Endodermal cell (in vitro differentiated cells): ENCODE results near the gene CBL. TPM values are rescaled to one million over a fixed set of nuclear protein-coding genes. Genes with fewer than 3 reads are reported as not detected.

ENCODE experiments used
- DNase-seq: peaks from one replicate; pipeline ENCODE4 v3.0.0-alpha.2; 2017
- H3K27ac ChIP-seq: 2 replicates; pipeline ENCODE4 v1.5.1; 2013; ENCODE audit warnings: mild to moderate bottlenecking, low read depth, low read length, moderate library complexity
- H3K27me3 ChIP-seq: 2 replicates; pipeline ENCODE4 v1.6.1; 2013; ENCODE audit warnings: mild to moderate bottlenecking, low read length, moderate library complexity; ENCODE audit not compliant: insufficient read depth, control insufficient read depth, poor library complexity, severe bottlenecking
- H3K36me3 ChIP-seq: 2 replicates; pipeline ENCODE4 v1.7.0; 2013; ENCODE audit warnings: mild to moderate bottlenecking, low read length, moderate library complexity; ENCODE audit not compliant: control insufficient read depth, insufficient read depth
- H3K4me1 ChIP-seq: one replicate; pipeline ENCODE4 v1.7.0; 2013; ENCODE audit warnings: low read length; ENCODE audit not compliant: control insufficient read depth, insufficient read depth
- H3K4me3 ChIP-seq: 2 replicates; pipeline ENCODE4 v1.5.1; 2013; ENCODE audit warnings: mild to moderate bottlenecking, low read length, moderate library complexity
- H3K9ac ChIP-seq: 2 replicates; pipeline ENCODE4 v1.6.1; 2013; ENCODE audit warnings: mild to moderate bottlenecking, low read length, moderate library complexity; ENCODE audit not compliant: poor library complexity, severe bottlenecking; ENCODE audit errors: extremely low read depth
- H3K9me3 ChIP-seq: 2 replicates; pipeline ENCODE4 v1.6.1; 2013; ENCODE audit warnings: mild to moderate bottlenecking, low read length, moderate library complexity; ENCODE audit not compliant: control insufficient read depth
- H3K27ac Mint-ChIP-seq: 2 replicates; pipeline ENCODE4 v1.8.0; 2020; ENCODE audit warnings: mixed read lengths
- H3K27me3 Mint-ChIP-seq: 2 replicates; pipeline ENCODE4 v1.8.0; 2021; ENCODE audit warnings: mild to moderate bottlenecking, mixed read lengths; ENCODE audit not compliant: insufficient read depth
- H3K36me3 Mint-ChIP-seq: 2 replicates; pipeline ENCODE4 v1.8.0; 2020; ENCODE audit warnings: low read depth, mixed read lengths
- H3K4me1 Mint-ChIP-seq: 2 replicates; pipeline ENCODE4 v1.8.0; 2020; ENCODE audit warnings: mixed read lengths
- H3K4me3 Mint-ChIP-seq: 2 replicates; pipeline ENCODE4 v1.8.0; 2020; ENCODE audit warnings: mild to moderate bottlenecking, moderate library complexity, mixed read lengths
- H3K9me3 Mint-ChIP-seq: 2 replicates; pipeline ENCODE4 v1.8.0; 2020; ENCODE audit warnings: mild to moderate bottlenecking, mixed read lengths
- CTCF ChIP-seq: fragments of 200-600 bp; sonication (generic); conservative IDR thresholded peaks from 2 replicates; pipeline ENCODE4 v1.5.0; 2021; ENCODE audit warnings: antibody characterized with exemption, mild to moderate bottlenecking
- WGBS, 2 experiments: methylation state at CpG; one replicate each; pipeline versions ENCODE4 v1.1.5 to v1.1.7; 2013; ENCODE audit warnings: missing lambda C conversion rate in 2 of 2, mixed read lengths in 1 of 2; ENCODE audit not compliant: insufficient coverage in 1 of 2, insufficient read length in 1 of 2; 5-methylcytosine and 5-hydroxymethylcytosine counted together
- total RNA-seq, 2 donors: library from RNA; stranded (reverse); fragmentation: NEBNext Ultra II Directional in 1 of 2; extraction: Animal tissue kit (Norgen Biotek cat#: 25700) in 1 of 2; gene quantifications; 2 replicates in 1 of 2; 3 replicates in 1 of 2; pipeline ENCODE4 v1.2.1, GENCODE V29; 2021

Gene CBL
- total RNA-seq, 2 donors from 2014 or later = 40.3 to 52.7 TPM

GRCh38 chr11:119173453-119173852 lies 32.7 kb upstream of the CBL start:
- Histone ChIP-seq H3K4me1 (no peaks in the 10 kb centered on the region), H3K9ac (no peak overlapping the region), H3K27me3 (no peaks in the 10 kb centered on the region), H3K27ac (no peak overlapping the region), H3K9me3 (no peaks in the 10 kb centered on the region), H3K36me3 (no peaks in the 10 kb centered on the region), H3K4me3 (no peak overlapping the region)
- peaks cover 8% of the 10 kb centered on the region for H3K4me1 Mint-ChIP-seq
- no peak for DNase-seq
- H3K9me3 Mint-ChIP-seq = no peaks in the 10 kb centered on the region
- H3K27me3 Mint-ChIP-seq = no peaks in the 10 kb centered on the region
- peaks cover 11% of the 10 kb centered on the region for H3K36me3 Mint-ChIP-seq
- no peak overlapping the region for H3K27ac Mint-ChIP-seq
- no peak for TF ChIP-seq CTCF
- 94 to 97% methylated on average over 13 to 21 of the region's 21 CpGs for WGBS, 2 experiments
- H3K4me3 Mint-ChIP-seq = no peak overlapping the region

- H3K27ac ChIP-seq = no peak overlapping the region
- Mint-ChIP-seq H3K27ac (no peak overlapping the region), H3K9me3 (no peaks in the 10 kb centered on the region), H3K4me1 (peaks cover under 1% of the 10 kb centered on the region), H3K36me3 (peaks cover 16% of the 10 kb centered on the region), H3K27me3 (no peaks in the 10 kb centered on the region), H3K4me3 (no peak overlapping the region)
- WGBS, 2 experiments = 81 to 87% methylated on average over 5 to 6 of the region's 6 CpGs
- no peaks in the 10 kb centered on the region for H3K36me3 ChIP-seq
- no peak overlapping the region for H3K4me3 ChIP-seq
- no peaks in the 10 kb centered on the region for H3K9me3 ChIP-seq
- no peaks in the 10 kb centered on the region for H3K27me3 ChIP-seq
- DNase-seq = no peak
- no peak for TF ChIP-seq CTCF
- H3K9ac ChIP-seq = no peak overlapping the region
- no peaks in the 10 kb centered on the region for H3K4me1 ChIP-seq
These were observed 30.6 kb upstream of the CBL start for GRCh38 chr11:119175493-119176077.

GRCh38 chr11:119178166-119178680 lies 27.9 kb upstream of the CBL start:
- H3K9me3 Mint-ChIP-seq = no peaks in the 10 kb centered on the region
- H3K4me3 ChIP-seq = no peak overlapping the region
- no peaks in the 10 kb centered on the region for H3K4me1 Mint-ChIP-seq
- H3K27ac ChIP-seq = no peak overlapping the region
- no peak for DNase-seq
- H3K27me3 Mint-ChIP-seq = no peaks in the 10 kb centered on the region
- H3K4me1 ChIP-seq = no peaks in the 10 kb centered on the region
- H3K27ac Mint-ChIP-seq = no peak overlapping the region
- no peaks in the 10 kb centered on the region for H3K27me3 ChIP-seq
- H3K36me3 Mint-ChIP-seq = peaks cover 23% of the 10 kb centered on the region
- whole genome bisulfite sequencing, 2 experiments = 74 to 89% methylated on average over 2 to 4 of the region's 4 CpGs
- TF ChIP-seq CTCF = no peak
- no peaks in the 10 kb centered on the region for H3K36me3 ChIP-seq
- H3K9ac ChIP-seq = no peak overlapping the region
- H3K9me3 ChIP-seq = no peaks in the 10 kb centered on the region
- no peak overlapping the region for H3K4me3 Mint-ChIP-seq
